Activated T-cell treated with anti-CD3 and anti-CD28 coated beads for 24 hours (primary cell): Measurements from ENCODE around the gene ISG15.
"Not testable (repeated sequence)": the region's sequence is repeated elsewhere in the genome, so short reads cannot be mapped to it uniquely, and the experiment has no call there.

Source experiments
- DNase-seq: peaks from one replicate; pipeline ENCODE4 v3.0.0-alpha.2; 2020; ENCODE audit warnings: low read depth

ISG15 gene

DNA sequence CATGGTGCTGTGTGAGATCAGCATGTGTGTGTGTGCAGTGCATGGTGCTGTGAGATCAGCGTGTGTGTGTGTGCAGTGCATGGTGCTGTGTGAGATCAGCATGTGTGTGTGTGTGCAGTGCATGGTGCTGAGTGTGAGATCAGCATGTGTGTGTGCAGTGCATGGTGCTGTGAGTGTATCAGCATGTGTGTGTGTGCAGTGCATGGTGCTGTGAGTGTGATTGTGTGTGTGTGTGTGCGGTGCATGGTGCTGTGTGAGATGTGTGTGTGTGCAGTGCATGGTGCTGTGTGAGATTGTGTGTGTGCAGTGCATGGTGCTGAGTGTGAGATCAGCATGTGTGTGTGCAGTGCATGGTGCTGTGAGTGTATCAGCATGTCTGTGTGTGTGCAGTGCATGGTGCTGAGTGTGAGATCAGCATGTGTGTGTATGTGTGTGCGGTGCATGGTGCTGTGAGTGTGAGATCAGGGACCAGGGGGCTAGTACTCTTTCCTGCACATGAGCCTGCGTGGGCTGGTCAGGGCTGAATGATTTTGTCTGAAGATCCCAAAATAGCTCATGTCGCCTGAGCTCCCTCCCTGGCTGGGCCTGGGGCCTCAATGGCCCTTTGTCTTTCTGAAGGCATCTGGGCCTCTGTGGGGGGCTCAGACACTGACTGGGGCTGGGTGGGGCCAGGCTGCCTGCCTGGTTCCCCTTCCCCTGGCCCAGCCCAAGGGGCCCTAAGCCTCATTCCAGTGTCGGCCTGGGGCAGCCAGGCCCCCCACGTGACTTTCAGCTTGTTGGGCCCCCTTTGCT, 17.8 kb downstream of the ISG15 start:
- not testable (repeated sequence) for DNase-seq

- DNase-seq = no peak
These were observed 18.4 kb downstream of the ISG15 start for GRCh38 chr1:1031659-1032235.

- DNase-seq = no peak
These were observed 19.1 kb downstream of the ISG15 start for GRCh38 chr1:1032424-1032823.

- peak; percentile 87 for DNase-seq
These were observed 19.8 kb downstream of the ISG15 start for GRCh38 chr1:1033009-1033587.

GRCh38 chr1:1033731-1034438, 20.6 kb downstream of the ISG15 start:
- no peak for DNase-seq

GRCh38 chr1:1034439-1034781, 21.1 kb downstream of the ISG15 start:
- DNase-seq = no peak

- no peak for DNase-seq
These were observed 22.1 kb downstream of the ISG15 start for GRCh38 chr1:1035291-1035943.

- DNase-seq = no peak
These were observed 24.4 kb downstream of the ISG15 start for GRCh38 chr1:1037366-1038327.

- DNase-seq = no peak
These were observed 25.4 kb downstream of the ISG15 start for GRCh38 chr1:1038694-1039093.

GRCh38 chr1:1039145-1039910, 26.0 kb downstream of the ISG15 start:
- DNase-seq = no peak

DNA sequence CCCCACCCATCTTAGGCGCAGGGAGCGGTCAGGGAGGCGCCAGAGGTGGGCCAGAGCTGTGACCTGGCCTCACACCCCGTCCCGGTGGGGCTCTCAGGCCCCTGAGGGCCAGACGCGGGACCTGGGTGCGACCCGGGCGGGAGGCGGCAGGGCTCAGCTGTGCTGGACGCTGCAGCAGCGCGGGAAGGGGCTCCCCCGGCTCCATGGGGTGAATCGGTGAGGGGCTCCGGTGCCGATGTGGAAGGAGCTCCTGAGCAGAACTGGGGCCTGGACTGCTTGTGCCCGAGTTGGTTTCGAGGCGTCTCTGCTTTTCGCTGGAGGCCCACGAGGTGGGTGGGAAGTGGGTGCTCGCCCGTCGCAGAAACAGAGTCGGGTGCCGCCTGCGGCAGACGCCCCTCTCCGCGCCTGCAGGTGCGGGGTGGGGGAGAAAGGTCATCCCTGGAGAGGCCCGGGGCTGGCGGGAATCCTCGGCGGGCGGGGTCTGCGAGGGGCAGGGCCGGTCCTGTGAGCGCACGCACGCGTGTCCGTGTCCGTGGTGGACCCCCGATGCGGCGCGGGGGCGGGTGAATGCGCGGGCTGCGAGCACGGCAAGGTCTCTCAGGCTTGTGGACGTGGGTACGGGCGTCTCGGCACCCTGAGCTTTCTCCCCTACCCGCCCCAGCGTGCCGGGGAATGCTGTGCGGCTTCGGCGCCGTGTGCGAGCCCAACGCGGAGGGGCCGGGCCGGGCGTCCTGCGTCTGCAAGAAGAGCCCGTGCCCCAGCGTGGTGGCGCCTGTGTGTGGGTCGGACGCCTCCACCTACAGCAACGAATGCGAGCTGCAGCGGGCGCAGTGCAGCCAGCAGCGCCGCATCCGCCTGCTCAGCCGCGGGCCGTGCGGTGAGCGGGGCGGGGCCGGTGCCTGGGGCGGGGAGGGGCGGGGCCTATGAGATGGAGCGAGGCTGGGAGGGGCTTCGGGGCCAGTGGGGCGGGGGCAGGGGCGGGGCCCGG, 27.0 kb downstream of the ISG15 start:
- DNase-seq = peak; percentile 67

GRCh38 chr1:1041092-1041523, 27.8 kb downstream of the ISG15 start:
- no peak for DNase-seq

GRCh38 chr1:1041873-1042272, 28.6 kb downstream of the ISG15 start:
- DNase-seq = no peak

DNA sequence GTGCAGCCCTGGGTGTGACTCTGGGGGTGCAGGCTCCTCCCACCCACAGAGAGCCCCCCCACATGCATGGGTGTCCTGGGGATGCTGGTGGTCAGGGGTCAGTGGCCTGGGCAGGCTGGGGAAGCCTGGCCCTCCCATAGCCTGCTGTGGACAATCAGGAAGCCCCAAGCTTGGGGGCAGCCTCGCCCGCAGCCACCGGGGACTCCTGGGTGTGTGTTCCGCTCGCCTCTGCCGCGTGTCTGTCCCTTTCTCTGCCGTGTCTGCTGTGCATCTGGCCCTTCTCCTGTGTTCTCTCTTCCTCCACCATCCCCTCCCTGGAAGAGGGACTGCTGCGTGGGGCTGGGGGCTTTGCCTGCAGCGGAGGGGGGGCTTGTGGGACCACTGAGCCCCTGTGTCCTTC, 29.5 kb downstream of the ISG15 start:
- no peak for DNase-seq

- no peak for DNase-seq
These were observed 30.1 kb downstream of the ISG15 start for GRCh38 chr1:1043411-1043810.

- DNase-seq = no peak
These were observed 30.6 kb downstream of the ISG15 start for GRCh38 chr1:1043921-1044320.

DNA sequence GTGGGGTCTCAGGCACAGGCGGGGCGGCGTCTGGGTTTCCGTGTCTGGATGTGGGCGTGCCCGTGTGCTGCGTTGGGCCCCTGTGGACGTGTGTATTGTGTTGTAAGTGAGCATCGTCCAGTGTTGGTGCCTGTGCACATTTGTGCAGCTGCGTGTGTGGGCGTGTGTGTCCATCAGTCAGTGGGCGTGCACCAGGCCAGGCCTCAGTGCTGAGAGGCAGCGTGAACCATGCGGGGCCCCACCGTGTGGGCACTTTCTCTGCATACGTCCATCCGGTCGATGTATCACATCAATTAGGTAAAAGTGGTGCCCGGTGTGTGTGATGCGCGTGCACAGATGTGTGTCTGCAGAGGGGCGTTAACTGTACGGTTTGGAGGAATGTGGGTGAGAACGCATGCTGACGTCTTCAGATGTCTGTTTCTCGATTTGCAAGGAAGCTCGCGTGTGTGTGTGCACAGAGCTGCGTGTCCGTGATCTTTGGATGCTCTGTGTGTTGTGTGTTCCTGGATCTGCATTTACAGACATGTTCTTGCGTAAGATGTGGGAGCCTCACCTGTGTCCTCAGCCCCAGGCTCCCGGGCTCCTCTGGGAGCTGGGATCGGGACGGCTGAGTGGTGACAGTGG, 31.3 kb downstream of the ISG15 start:
- DNase-seq = no peak

- DNase-seq = no peak
These were observed 31.8 kb downstream of the ISG15 start for GRCh38 chr1:1045129-1045528.

DNA sequence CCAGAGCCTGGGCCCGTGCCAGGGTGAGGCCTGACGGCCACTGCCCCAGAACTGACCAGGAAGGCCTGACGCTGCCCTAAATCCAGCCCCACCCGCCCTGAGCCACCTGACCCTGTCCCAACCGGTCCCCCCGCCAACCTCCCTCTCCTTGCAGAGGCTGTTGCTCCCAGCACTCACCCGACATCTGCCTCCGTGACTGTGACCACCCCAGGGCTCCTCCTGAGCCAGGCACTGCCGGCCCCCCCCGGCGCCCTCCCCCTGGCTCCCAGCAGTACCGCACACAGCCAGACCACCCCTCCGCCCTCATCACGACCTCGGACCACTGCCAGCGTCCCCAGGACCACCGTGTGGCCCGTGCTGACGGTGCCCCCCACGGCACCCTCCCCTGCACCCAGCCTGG, 32.9 kb downstream of the ISG15 start:
- DNase-seq = no peak
